Islet of Langerhans (tissue), 1 donor: Measurements from ENCODE around the gene C8A.

Source experiments
- FAIRE-seq: peaks from one replicate; lab custom pipeline; 2011; peaks lifted over from hg19 to GRCh38; lab: Jason Lieb, UNC

Gene C8A

DNA sequence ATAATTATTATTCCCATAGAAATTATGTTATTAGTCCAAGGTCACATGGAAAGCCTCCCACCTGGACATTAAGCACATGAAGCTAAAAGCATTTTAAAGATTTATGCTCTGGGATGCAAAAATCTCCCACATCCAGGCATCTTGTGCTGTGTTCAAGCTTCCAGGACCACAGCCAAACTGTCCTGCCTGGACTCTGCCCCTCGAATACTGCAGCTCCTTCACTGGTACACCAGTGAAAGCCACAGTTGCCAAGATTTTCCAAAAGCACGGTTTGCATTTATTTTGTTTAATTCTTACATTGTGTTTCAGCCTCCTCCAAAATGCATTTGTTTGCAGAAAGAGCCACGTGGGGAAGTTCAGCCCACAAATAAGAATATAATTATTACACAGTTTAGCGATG, 72.6 kb downstream of the C8A start:
- no peak for FAIRE-seq

DNA sequence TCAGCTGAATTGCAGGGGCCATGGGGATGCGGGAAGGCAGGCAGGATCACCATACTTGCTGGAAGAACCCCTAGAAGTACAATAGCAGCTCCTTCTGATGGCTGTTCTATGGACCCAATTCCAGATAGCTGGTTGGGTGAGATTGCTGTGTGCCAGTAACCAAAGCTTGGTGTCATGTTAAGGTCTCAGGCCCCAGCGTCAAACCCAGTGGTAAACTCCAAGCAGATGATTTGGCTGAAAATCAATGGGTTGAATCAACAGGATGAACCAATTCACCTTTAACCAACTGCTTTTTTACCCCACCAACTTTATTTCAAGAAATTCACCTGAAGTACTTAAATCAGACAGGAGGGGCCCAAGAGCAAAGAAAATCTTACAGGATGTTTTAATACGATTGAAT, 73.4 kb downstream of the C8A start:
- no peak for FAIRE-seq

DNA sequence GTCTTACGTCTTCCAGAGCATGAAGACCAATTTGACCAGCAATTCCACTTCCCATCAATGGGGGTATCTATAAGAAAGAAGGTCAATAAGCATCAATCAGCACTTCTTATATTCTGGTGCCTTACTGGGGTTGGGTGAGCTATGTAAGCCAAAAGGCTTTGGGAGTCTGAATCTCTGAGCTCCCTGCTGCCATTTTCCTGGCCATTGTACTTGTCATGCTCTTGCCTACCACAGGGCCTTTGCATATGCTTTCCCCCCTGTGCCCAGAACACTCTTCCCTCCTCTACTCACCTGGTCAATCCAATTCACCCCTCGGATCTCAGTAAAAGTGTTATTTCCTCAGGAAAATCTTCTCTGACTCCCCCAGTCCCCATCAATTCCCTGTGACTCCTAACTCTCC, 74.9 kb downstream of the C8A start:
- no peak for FAIRE-seq

DNA sequence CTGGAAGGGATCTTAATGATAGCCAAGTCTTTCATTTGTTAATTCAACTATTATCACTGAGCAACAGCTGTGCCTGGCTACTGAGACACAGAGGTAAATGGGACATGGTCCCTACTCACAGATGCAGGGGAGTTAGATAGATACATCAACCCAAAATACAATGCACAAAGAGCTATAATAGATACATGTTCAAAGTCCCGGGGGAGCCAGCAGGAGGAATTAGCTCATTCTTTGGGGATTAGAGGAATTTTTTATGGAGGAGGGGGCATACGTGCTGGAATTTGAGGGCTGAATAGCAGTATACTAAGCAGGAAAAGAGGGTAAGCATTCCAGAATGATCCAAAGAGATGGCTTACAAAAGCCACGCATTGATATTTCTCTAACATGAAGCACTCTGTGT, 76.6 kb downstream of the C8A start:
- no peak for FAIRE-seq

DNA sequence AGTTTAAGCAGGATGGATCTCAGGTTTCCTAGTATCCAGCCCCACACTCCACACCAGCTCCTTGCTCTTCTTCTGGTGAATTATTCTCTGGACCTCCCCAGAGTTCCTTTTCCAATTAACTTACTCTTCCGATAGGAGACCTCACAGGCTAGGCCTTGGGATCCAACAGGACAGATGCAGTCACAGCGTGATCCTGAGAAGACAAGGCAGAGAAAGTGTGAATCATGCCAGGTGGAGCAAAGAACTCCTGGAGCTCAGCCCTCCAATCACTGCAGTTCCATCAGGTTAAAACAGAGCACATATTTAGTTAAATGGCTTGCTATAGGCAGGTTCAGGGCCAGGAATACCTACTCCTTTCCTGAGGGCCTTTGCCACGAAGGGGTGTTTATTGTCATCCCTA, 77.1 kb downstream of the C8A start:
- no peak for FAIRE-seq

GRCh38 chr1:56933161-56933560, 78.6 kb downstream of the C8A start:
- FAIRE-seq = no peak

DNA sequence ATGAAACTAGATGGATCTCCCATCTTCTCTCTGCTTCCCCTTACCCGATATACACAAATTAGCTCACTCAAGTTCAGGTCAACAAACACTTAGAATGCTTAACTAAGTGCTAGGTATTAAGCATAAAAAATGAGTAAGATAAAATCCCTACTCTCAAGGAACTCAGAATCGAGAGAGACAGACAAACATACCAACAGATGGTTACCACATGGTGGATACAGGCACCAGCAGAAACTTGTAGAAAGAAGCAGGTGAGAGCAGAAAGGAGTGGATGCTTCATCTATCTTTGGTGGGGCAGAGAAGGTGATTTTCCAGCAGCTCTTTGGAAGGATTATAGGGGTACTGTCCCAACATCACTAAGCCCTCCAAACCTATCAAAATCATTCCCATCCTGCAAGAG, 79.0 kb downstream of the C8A start:
- FAIRE-seq = no peak

- no peak for FAIRE-seq
Observed at GRCh38 chr1:56934430-56935060, 79.9 kb downstream of the C8A start.

- FAIRE-seq = no peak
Observed at GRCh38 chr1:56938646-56939045, 84.0 kb downstream of the C8A start.

GRCh38 chr1:56939209-56939608, 84.6 kb downstream of the C8A start:
- FAIRE-seq = no peak

GRCh38 chr1:56940039-56940438, 85.4 kb downstream of the C8A start:
- peak; percentile 27 for FAIRE-seq

- no peak for FAIRE-seq
Observed at GRCh38 chr1:56948403-56949023, 93.9 kb downstream of the C8A start.

GRCh38 chr1:56952501-56952900, 97.9 kb downstream of the C8A start:
- no peak for FAIRE-seq

DNA sequence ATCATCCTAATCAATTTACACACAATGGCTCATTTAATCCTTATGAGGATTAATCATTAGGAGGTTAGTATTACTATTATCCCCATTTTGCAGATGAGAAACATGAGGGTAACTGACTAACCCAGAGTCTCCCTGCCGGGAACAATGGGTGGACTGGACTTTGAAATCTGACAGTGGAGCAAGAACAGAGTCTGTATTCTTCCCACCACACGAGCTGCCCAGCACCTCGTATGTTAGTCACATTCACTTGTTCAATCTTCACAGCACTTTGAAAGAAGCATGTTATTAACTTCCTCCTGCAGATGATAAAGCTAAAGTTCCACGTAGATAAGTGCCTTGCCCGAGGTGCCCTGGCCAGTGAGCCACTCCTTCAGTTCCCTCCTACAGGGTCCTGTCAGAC, 98.8 kb downstream of the C8A start:
- no peak for FAIRE-seq

DNA sequence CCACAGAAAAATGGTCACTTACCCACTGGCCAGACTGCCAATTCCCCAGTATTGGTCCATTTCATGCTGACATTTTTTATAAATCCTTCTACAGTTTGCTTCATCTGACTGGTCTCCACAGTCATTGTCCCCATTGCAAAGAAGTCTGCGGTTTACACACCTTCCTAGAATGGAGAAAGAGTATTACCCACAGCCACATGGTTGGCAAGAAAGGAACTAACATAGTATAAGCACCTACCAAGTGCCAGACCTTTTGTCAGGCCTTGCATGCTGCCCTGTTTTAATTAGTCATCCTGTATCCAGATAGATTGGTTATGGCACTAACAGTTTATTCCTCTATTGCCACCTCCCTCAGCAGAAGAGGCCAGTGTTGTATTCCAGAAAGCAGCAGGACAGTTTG, 100.1 kb downstream of the C8A start:
- no peak for FAIRE-seq

DNA sequence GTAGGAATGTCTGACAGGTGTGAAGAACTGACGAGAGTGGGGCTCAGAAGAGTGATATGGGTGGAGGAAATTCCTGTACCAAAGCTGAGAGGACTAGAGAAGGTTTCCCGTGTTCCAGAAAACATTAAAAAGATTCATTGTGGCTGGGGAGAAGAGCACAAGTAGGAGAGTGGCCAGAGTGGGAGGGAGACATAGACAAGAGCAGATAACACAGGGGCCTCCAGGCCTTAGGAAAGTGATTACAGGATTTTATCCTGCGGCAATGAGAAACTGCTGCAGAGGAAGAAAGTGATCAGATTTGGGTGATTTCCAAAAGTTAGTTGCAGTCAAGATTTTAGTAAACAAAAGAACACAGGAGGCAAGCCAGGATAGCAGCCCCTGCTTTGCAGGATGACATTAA, 103.3 kb downstream of the C8A start:
- no peak for FAIRE-seq

DNA sequence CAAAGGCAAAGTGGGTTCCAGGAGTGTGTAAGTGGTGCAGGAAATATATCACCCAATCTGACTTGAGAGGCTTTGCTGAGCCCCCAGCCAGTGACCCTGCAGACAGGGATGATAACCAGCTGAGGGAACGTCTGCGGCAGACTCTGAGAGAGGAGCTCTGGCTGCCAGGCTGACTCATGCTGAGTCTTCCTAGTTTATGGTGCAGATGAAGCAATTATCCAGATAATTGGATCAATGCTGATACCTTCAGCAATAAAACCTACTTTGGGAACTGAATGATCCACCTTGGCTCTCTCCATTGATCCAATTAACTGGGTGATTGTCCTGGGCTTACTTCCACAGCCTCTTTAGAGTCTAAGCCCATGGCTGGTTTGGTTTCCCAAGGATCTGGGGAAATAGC, 103.9 kb downstream of the C8A start:
- FAIRE-seq = no peak

DNA sequence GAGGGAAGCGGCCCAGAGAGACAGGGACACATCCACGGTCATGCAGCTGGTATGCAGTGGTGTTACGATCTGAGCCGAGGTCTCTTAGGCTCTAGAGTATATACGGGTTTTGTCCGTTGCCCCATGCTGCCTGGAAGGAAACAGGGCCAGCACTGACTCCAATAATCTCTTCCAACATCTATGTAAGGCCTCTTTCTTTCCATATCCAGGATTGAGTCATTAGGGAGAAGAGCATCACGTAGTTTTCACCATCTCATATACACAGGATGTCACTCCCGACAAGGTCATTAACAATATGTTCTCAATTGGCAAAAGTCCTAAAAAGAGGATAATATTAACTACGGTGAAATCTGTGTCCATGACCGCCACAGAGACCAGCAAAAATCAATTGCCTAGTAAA, 106.8 kb downstream of the C8A start:
- no peak for FAIRE-seq

- no peak for FAIRE-seq
Observed at GRCh38 chr1:56963667-56964066, 109.1 kb downstream of the C8A start.

- no peak for FAIRE-seq
Observed at GRCh38 chr1:56964349-56965017, 109.9 kb downstream of the C8A start.

GRCh38 chr1:56965191-56965590, 110.6 kb downstream of the C8A start:
- FAIRE-seq = no peak

- FAIRE-seq = peak; percentile 95
Observed at GRCh38 chr1:56965916-56966697, 111.5 kb downstream of the C8A start, which contains the start of gene C8B. Gene C8B (minus strand): TSS chr1:56966015. CDS start chr1:56965948, 67 bp downstream.

GRCh38 chr1:56966698-56966999, 112.1 kb downstream of the C8A start:
- no peak for FAIRE-seq
